Jurkat, Clone E6-1 (cell line): ENCODE measurements around the gene BTBD9.

Experiments used
- DNase-seq: peaks from one replicate; pipeline ENCODE4 v3.0.0-alpha.2; 2011; ENCODE audit warnings: low read depth, low spot score
- H3K4me3 ChIP-seq: 2 replicates; pipeline ENCODE4 v1.5.1; 2011; ENCODE audit warnings: mild to moderate bottlenecking, low read length, control low read depth, moderate library complexity

Gene BTBD9

DNA sequence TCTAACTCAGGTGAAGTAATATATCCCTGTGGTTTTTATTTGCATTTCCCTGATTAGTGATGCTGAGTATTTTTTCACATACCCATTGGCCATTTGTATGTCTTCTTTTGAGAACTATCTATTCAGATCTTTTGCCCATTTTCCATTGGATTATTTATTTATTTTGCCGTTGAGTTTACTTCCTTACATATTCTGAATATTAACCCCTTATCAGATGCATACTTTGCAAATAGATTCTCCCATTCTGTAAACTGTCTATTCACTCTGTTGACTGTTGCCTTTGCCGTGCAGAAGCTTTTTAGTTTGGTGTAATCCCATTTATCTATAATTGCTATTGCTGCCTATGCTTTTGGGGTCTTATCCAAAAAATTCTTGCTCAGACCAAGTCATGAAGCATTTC is 336.9 kb downstream of the BTBD9 start:
- H3K4me3 ChIP-seq: no peak overlapping the region
- no peak for DNase-seq

DNA sequence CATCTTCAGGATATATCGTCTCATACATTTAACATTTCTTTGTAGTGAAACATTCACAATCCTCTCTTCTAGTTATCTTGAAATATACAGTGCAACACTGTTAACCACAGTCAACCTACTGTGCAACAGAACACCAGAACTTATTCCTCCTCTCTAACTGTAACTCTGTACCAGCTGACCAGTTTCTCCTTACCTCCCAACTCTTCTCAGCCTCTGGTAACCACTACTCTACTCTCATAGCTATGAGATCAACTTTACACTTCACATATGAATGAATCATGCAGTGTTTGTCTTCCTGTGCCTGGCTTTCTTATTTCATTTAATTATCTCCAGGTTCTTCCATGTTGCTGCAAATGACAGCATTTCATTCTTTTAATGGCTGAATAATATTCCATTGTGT is 337.6 kb downstream of the BTBD9 start:
- DNase-seq: no peak
- no peak overlapping the region for H3K4me3 ChIP-seq

DNA sequence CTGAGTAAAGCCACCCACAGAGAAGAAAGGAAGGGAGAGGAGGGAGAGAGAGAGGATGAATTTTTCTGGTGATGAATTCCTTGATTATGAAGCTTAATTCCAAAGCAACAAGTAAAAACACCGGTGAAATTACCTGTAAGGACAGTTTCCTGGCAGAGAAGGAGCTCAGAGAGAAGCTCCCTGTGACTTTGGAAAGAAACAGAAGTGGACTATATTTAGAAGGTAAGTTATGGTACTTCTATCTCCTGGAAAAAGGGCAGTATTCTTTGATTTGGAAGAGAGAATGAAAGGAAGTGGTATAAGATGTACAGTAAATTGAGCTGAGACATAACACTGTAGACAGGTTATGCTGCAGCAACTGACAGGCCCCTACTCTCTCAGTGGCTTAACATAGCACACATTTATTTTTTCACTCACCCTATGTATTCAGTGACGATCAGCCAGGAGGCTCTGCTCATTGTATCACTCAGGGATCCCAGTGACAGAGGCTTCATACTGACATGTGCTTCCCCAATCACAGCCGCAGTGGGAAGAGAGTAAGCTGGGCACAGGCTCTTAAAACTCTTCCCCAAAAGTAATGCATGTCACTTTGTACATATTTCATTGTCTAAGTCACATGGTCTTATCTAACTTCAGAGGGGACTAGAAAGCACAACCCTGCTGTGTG is 349.5 kb downstream of the BTBD9 start:
- DNase-seq: no peak
- H3K4me3 ChIP-seq: no peak overlapping the region

GRCh38 chr6:38287487-38287886 is 352.2 kb downstream of the BTBD9 start:
- no peak overlapping the region for H3K4me3 ChIP-seq
- no peak for DNase-seq

- H3K4me3 ChIP-seq: no peak overlapping the region
- DNase-seq: no peak
These were observed 354.8 kb downstream of the BTBD9 start for GRCh38 chr6:38284802-38285394.

- H3K4me3 ChIP-seq: no peak overlapping the region
- DNase-seq: no peak
These were observed 355.9 kb downstream of the BTBD9 start for GRCh38 chr6:38283734-38284362.

DNA sequence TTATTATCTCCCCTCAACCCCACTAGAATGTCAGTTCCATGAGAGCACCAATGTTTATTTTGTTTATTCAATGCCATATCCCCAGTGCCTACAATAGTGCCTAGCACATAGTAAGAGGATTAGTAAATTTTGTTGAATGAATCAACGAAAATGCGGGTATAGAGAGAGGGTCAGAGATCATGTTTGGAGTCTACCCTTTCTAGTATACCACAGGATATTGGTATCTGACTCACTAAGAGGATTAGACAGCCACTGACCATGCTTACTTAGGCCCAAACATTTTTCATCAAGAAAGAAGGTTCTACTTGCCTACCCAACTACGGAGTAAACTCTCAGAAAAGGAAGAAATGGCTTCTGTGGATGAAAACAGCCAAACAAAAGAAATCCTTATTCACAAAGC is 356.8 kb downstream of the BTBD9 start:
- H3K4me3 ChIP-seq: no peak overlapping the region
- DNase-seq: no peak

DNA sequence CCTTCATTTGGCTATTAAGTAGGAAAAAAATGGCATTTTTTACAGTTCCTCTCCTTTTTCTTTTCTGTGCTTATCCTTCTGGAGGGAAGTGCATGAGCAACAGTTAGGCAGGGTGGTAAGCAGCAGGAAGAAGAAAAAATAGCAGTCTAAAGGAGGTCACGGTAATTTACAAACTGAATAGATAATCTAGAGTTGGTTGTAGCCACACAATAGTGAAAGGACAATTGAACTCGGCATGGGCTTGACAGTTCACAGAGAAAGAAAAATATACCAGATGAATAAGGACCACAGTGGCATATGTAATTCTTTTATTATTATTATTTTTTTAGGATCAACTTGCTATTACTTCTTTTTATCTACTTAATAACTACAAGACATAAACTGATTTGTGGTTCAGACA is 358.6 kb downstream of the BTBD9 start:
- DNase-seq: no peak
- no peak overlapping the region for H3K4me3 ChIP-seq

GRCh38 chr6:38279963-38280588 is 359.7 kb downstream of the BTBD9 start:
- no peak for DNase-seq
- no peak overlapping the region for H3K4me3 ChIP-seq

DNA sequence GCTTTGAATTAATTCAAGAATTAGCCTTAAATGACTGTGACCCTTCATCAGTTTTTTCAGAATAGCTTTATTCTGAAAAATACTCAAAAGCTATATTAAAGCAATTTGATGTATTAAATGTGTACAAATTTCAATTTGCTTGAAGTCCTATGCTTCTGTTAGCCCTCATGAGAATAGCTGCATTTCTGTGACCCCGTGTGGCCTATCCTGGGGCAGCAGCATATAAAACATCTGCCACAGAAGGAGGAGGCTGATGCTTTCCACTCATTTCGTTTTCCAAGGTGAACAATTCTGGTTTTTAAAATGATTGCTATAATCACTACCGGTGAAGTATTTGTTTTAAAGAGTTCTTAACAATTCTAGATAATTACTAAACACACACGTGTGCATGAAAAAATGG is 360.3 kb downstream of the BTBD9 start:
- H3K4me3 ChIP-seq: no peak overlapping the region
- DNase-seq: no peak

DNA sequence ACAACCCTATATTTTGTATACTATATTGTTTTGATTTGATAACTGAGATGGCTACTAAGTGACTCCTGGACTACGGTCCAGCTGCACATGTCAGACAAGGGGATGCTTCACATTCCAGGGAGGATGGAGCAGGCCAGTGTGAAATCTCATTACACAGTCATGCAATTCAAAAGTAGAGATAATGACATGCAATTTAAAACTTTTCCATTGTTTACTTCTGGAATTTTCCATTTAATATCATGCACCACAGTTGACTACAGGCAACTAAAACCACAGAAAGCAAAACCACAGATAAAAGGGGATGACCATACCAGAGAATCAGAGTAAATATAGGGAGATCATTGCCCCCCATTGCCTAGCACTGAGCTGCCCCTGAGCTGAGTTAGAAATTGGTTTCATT is 366.4 kb downstream of the BTBD9 start:
- H3K4me3 ChIP-seq: no peak overlapping the region
- DNase-seq: no peak

DNA sequence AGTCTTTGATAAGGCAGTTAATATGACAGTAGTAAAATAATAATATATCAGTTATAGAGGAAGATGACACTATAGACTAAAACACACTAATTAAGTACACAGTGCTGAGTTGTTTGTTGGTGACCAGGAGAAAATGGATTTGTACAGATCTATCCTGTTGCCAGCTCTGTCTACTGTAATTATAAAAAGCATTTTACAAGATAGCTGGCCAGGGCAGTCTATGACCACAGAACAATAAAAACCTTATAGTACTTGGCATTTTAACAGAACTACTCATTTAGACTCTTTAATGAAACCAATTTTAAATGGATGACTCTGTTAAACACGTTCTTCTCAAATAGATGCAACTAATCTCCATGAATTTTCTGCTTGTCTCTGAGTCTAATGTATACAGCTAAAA is 367.5 kb downstream of the BTBD9 start:
- no peak for DNase-seq
- no peak overlapping the region for H3K4me3 ChIP-seq

GRCh38 chr6:38271081-38271480 is 368.6 kb downstream of the BTBD9 start:
- no peak for DNase-seq
- no peak overlapping the region for H3K4me3 ChIP-seq

GRCh38 chr6:38270367-38270766 is 369.4 kb downstream of the BTBD9 start:
- DNase-seq: no peak
- no peak overlapping the region for H3K4me3 ChIP-seq

DNA sequence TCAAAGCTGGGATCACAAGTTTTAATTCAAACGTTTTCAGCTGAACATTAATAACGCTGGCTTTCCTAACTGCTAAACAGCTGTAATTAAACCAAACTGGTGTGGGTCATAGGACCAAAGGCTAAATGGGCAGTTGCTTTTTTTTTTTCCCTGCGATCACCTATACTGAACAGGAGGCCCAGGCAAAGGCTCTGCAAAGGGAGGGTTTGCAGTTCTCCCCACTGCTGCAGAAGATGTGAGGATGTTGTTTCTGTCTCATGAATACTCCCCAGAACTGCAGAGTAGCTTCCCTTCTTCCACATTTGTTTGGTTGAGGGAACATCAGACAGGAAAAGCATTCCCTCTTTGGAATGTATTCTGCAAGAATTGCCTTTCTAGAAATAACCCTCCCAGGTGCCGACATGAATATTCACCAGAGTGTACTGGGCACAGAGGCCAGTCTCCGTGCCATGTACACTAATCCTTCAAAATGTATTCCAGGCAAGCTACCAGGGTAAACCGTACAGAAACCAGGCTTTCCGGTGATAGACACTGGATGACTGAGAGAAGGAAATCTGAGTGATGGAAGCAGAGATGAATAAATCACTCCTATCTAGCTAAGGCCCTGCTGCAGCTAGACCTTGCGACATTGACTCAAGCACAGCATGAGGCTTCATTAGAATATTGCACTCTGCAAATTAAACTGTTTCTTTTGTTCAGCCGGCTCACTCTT is 370.1 kb downstream of the BTBD9 start:
- no peak for DNase-seq
- H3K4me3 ChIP-seq: no peak overlapping the region

- no peak overlapping the region for H3K4me3 ChIP-seq
- no peak for DNase-seq
These were observed 371.4 kb downstream of the BTBD9 start for GRCh38 chr6:38268342-38268741.

DNA sequence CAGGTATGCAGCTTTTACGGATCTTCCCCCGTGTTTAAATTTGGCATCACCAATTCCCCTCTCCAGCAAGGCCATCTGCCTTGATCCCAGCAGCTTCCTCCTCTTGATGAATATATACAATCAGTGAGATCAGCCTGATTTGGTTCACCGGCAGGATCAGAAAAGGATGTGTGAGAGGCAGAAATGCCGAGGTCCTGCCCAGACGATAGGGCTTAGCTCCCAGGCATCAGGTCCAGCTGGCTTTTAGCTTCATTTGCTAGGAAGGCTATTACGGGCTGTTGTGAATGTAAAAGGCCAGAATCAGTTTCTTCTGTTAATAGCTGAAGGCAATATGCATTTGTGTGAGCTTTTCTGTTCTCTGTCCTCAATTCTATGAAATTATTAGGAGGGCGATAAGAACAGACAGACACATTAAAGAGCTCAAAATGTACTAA is 372.8 kb downstream of the BTBD9 start:
- DNase-seq: no peak
- no peak overlapping the region for H3K4me3 ChIP-seq

DNA sequence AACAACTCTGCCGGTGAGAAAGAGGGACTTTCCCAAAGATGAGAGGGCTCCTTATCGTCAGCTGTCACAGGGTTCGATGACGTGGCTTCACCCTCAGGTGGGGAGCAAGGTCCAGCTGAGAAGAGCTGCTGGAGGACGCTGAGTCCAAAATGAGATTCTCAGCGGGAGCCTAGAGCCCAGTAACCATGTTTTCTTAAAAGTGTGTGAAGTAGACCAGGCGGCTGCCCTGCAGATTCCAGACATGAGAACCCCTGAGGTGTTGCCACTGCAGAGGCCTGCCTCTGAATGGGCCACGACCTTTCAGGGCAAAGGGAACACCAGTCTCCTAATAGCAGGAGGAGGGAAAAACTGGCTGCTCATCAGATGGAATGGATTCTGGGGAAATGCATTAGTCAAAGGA is 375.1 kb downstream of the BTBD9 start:
- no peak for DNase-seq

DNA sequence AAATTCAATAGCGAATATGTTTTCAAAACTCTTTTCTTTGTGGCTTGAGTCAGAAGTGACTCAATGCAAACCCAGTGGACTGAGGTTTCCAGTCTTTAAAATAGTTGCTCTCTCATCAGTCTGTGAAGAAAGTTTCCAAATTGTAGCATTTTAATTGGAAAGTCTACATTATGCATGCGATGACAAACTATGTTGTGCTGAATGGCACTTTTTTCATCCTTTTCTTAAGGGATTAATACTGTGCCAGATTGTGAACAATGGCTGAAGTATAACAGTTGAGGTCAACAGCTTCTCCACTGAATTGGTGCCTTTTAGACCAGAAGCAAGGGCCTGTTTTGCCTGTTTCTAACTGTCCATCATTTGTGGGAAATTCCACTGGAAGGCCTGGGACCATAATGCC is 377.1 kb downstream of the BTBD9 start:
- DNase-seq: no peak
- no peak overlapping the region for H3K4me3 ChIP-seq

More for the DNA sequence above, 375.1 kb downstream of the BTBD9 start:
- H3K4me3 ChIP-seq: no peak overlapping the region

DNA sequence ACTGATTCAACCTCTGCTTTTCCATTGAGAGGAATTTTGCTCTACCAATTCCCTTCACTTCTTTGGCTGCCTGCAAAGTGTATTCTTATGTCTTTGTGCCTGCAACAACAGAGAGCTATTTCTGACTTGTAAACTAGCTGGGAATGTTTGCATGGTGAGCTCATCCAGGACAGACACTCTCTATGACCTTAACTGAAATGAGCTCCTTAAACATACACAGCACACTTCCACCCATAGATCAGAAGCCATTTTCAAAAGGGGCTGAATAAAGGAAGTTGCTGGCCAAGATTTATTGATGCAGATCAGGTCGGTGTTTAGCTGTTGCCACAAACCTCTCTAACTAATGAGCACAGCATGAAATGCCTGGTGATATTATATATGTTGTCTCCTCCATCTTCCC is 377.7 kb downstream of the BTBD9 start:
- H3K4me3 ChIP-seq: no peak overlapping the region
- DNase-seq: no peak
